Small intestine (tissue), 7 donors: ENCODE data around the gene NCK1. TPM values are rescaled to one million over a fixed set of nuclear protein-coding genes. Genes with fewer than 3 reads are reported as not detected.

Source experiments
- DNase-seq, 2 donors: peaks; one replicate each; pipeline versions ENCODE4 v3.0.0 to v3.0.0-alpha.2; 2013
- FAIRE-seq: peaks from 2 replicates; lab custom pipeline; 2012; peaks lifted over from hg19 to GRCh38; lab: Jason Lieb, UNC
- H3K27ac ChIP-seq, 3 donors: one replicate each; pipeline ENCODE4 v1.5.1; 2013; ENCODE audit warnings: low read length in 2 of 3, mild to moderate bottlenecking in 2 of 3, control low read depth in 1 of 3, inconsistent platforms in 1 of 3, low read depth in 1 of 3, moderate library complexity in 1 of 3
- H3K27me3 ChIP-seq, 3 donors: one replicate each; pipeline ENCODE4 v1.6.1; 2013; ENCODE audit warnings: low read length in 3 of 3, inconsistent platforms in 1 of 3; ENCODE audit not compliant: control insufficient read depth in 3 of 3, insufficient read depth in 3 of 3
- H3K36me3 ChIP-seq, 3 donors: one replicate each; pipeline ENCODE4 v1.6.1; 2013; ENCODE audit warnings: low read length in 3 of 3, inconsistent platforms in 1 of 3, low read depth in 1 of 3, mild to moderate bottlenecking in 1 of 3, moderate library complexity in 1 of 3; ENCODE audit not compliant: control insufficient read depth in 3 of 3, insufficient read depth in 2 of 3
- H3K4me1 ChIP-seq, 3 donors: one replicate each; pipeline ENCODE4 v1.6.1; 2013; ENCODE audit warnings: low read length in 2 of 3, inconsistent platforms in 1 of 3, low read depth in 1 of 3, mild to moderate bottlenecking in 1 of 3, moderate library complexity in 1 of 3; ENCODE audit not compliant: control insufficient read depth in 3 of 3, insufficient read depth in 2 of 3
- H3K4me3 ChIP-seq, 3 donors: one replicate each; pipeline ENCODE4 v1.5.1; 2013; ENCODE audit warnings: low read length in 3 of 3, control low read depth in 1 of 3, inconsistent platforms in 1 of 3, low read depth in 1 of 3, mild to moderate bottlenecking in 1 of 3, moderate library complexity in 1 of 3
- H3K9me3 ChIP-seq, 2 donors: one replicate each; pipeline ENCODE4 v1.6.1; 2013; ENCODE audit warnings: low read depth in 1 of 2, low read length in 1 of 2; ENCODE audit not compliant: control insufficient read depth in 2 of 2, insufficient read depth in 1 of 2
- WGBS, 3 donors: extraction: QIAGEN DNeasy Blood & Tissue Kit; methylation state at CpG; one replicate each; pipeline ENCODE4 v1.1.7; 2013; 5-methylcytosine and 5-hydroxymethylcytosine counted together
- polyA plus RNA-seq, 4 donors: library from polyadenylated mRNA; stranded (reverse) in 3 of 4; unstranded in 1 of 4; fragments of 200-250 nt in 3 of 4; fragments of 120-200 nt in 1 of 4; gene quantifications; one replicate each; pipeline versions ENCODE4 v1.2.1 to v1.2.3, GENCODE V29; 2013
- donor health status: healthy with polysubstance abuse.
- donor health status: control.
- donor health status: control.
- donor health status: Bipolar disorder and iron deficiency.
- donor health status: healthy.

NCK1 gene
- polyA plus RNA-seq, 4 donors: 8.9 to 28.4 (median 15.2) TPM

DNA sequence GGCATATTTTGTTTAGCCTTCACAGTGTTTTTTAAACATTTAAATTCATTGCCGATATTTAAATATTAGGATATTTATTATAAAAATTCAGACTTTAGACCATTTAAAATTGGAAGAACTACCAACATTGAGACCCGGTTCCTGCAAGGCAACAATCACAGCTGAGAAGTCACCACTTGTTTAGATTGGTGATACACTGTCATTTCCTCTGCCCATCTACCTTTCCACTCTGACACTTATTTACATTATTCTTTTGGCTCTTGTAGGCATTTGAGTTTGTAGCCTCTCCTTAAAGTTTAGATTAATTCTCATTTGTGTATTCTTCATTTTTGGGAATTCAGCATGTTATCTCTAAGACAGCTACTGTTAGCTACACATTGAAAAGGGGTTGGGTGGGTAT lies 85.5 kb downstream of the NCK1 start:
- Histone ChIP-seq H3K36me3 (peaks cover 0 to 3% (median 0%) of the 10 kb centered on the region in 3 donors), H3K4me1 (peaks cover 0 to 5% (median 0%) of the 10 kb centered on the region in 3 donors), H3K27ac (no peak overlapping the region), H3K9me3 (no peaks in the 10 kb centered on the region), H3K27me3 (no peaks in the 10 kb centered on the region), H3K4me3 (no peak overlapping the region)
- no peak for FAIRE-seq
- WGBS, 3 donors: 45 to 48% (median 47%) methylated on average over 2 of the region's 2 CpGs
- DNase-seq: no peak

DNA sequence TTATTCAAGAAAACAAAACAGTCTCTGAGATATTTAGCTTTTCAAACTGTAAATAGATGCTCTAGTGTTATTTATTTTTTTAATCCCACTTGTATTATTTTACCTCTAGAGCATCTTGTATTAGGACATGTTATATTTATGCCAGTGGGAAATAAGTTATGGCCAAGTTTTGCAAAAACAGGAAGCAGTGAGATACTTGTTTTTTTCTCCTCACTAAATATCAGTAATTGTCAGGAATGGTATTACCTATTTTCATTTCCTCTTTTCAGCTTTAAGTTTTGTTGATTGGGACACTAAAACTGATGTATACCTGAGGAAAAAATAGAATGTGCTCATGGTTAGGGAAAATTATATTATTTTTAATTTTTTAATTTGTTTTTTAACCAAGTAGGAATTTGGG lies 87.1 kb downstream of the NCK1 start:
- FAIRE-seq: no peak
- no peaks in the 10 kb centered on the region for H3K9me3 ChIP-seq
- no peaks in the 10 kb centered on the region for H3K4me1 ChIP-seq

DNA sequence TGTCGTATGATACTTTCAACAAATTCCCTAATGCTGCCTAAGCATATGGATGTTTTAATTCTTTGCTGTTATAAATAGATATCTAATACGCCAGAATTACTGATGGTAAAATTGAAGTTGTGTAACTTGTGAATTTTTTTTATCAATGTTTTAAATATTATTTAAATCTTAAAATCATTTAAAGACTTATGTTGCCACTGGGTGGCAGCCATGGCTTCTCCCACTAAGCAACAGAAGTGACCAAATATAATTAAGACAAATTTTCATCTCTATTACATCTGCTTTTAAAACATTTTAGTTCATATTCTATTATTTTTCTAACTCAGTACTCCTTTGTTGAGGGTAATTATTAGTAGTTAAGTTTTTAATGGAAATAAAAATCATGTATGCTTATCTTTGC lies 87.7 kb downstream of the NCK1 start:
- peaks cover 0 to under 1% (median 0%) of the 10 kb centered on the region in 3 donors for H3K4me1 ChIP-seq
- no peak overlapping the region for H3K4me3 ChIP-seq
- H3K27me3 ChIP-seq: no peaks in the 10 kb centered on the region
- 86 to 92% (median 87%) methylated on average over 2 of the region's 2 CpGs for WGBS, 3 donors
- H3K36me3 ChIP-seq: peaks cover 0 to 3% (median 0%) of the 10 kb centered on the region in 3 donors
- no peak for DNase-seq
- no peak overlapping the region for H3K27ac ChIP-seq
- no peaks in the 10 kb centered on the region for H3K9me3 ChIP-seq
- peak; percentile 23 for FAIRE-seq

More for the DNA sequence above, 87.1 kb downstream of the NCK1 start:
- H3K4me3 ChIP-seq: no peak overlapping the region
- DNase-seq: no peak
- peaks cover 0 to 3% (median 0%) of the 10 kb centered on the region in 3 donors for H3K36me3 ChIP-seq
- H3K27me3 ChIP-seq: no peaks in the 10 kb centered on the region
- H3K27ac ChIP-seq: no peak overlapping the region

DNA sequence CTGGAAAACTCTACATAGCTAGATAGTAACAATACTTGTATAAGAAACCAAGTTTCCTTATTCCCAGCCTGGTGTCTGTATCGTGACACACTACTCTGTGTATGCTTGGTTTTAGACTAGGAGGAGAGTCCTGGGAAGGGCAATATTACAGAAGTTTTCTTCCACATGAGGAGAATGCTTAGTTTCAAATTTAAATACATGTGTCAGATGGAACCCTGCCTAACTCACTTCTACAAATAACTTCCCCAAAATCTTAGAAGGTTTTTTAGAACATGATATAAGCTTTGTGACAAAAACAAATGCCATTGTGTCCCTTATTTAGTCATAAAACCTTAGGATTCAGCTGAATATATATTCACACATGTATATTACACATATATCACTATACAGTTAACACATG lies 88.6 kb downstream of the NCK1 start:
- H3K36me3 ChIP-seq: peaks cover 0 to 2% (median 0%) of the 10 kb centered on the region in 3 donors
- FAIRE-seq (no peak), DNase-seq (no peak)
- WGBS, 3 donors: 81 to 97% (median 92%) methylated on average over 1 of the region's 1 CpG
- H3K9me3 ChIP-seq: no peaks in the 10 kb centered on the region
- no peak overlapping the region for H3K4me3 ChIP-seq
- H3K4me1 ChIP-seq: peaks cover 0 to 8% (median 7%) of the 10 kb centered on the region in 3 donors
- H3K27ac ChIP-seq: no peak overlapping the region
- no peaks in the 10 kb centered on the region for H3K27me3 ChIP-seq

DNA sequence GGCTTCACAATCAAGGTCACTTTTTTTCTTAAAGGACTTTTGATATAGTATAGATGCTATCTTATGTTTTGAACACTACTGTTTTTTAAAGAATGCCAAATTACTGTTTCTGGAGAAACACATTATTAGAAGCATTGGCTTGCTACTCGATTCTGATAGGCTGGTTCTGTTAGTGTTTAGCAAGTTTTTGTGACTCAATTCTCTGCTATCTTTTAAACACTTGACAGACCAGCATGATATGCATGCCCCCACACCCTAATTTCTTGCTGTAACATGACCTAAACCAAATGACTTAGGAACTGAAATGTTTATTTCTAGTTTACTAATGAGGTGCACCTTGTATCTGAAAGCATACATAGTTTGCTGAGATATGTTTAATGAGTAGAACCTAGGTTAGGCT lies 90.3 kb downstream of the NCK1 start:
- 58 to 82% (median 79%) methylated on average over 1 of the region's 1 CpG for WGBS, 3 donors
- Histone ChIP-seq H3K9me3 (no peaks in the 10 kb centered on the region), H3K4me1 (peaks cover 0 to 18% (median 7%) of the 10 kb centered on the region in 3 donors), H3K36me3 (no peaks in the 10 kb centered on the region), H3K4me3 (no peak overlapping the region), H3K27me3 (no peaks in the 10 kb centered on the region), H3K27ac (no peak overlapping the region)
- DNase-seq (no peak), FAIRE-seq (no peak)

DNA sequence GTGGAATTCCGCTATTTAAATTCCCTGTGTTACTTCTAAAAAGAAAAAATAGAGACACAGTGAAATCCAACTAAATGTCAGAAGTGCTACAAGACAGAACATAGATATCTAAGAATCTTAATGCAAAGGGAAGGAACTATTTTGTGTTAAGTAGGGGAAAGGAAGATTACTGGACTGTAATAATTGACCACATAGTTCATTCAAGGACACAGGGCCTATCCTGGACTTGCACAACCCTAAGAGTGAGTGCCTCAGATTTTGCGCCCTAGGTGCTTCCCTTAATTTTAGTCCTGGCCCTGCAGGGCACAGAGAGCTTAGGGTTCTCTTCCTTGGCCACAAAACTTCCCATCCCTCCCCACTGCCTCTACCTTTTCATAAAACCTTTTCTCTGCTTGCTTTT lies 92.2 kb downstream of the NCK1 start:
- peaks cover 0 to 18% (median 7%) of the 10 kb centered on the region in 3 donors for H3K4me1 ChIP-seq
- WGBS, 3 donors: 86 to 97% (median 96%) methylated on average over 2 of the region's 2 CpGs
- no peak overlapping the region for H3K4me3 ChIP-seq
- no peak for DNase-seq
- no peaks in the 10 kb centered on the region for H3K9me3 ChIP-seq
- FAIRE-seq: no peak
- no peaks in the 10 kb centered on the region for H3K27me3 ChIP-seq
- no peak overlapping the region for H3K27ac ChIP-seq
- no peaks in the 10 kb centered on the region for H3K36me3 ChIP-seq

DNA sequence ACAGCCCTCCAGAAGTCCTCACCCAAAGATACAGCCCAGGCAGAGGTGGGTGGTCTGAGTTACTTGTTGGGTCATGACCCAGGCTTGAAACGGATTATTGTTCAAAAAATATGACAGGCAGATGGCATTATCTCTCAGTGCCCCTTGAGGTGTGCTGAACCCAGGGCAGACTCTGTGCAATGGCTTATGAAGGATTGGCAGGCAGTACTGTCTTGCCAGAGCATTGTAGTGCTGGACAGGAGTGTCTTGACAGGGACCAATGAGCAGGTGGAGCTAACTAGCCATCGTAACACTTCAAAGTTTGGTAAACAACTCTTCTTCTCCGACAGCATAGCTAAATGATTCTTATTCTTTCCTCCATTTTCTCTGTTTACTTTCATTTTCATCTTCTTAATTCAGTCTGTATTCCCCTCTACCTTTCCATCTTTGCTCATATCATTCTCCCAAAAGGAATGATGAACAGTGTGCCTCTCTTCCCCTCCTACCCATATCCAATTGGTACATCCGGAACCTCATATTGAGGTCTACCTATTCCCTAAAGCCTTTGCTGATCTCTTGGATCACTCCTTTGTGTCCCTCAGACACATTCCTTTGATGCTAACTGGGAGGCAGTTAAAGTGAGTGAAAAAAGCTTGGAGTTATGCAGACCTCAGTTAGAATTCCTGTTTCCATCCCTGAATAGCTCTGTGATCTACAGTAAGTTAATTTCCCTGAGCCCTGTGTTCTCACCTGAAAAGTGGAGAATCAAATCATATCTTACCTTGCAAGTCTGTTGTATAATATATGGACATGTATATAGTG lies 93.2 kb downstream of the NCK1 start:
- Histone ChIP-seq H3K27me3 (no peaks in the 10 kb centered on the region), H3K4me1 (peaks cover 0 to 18% (median 7%) of the 10 kb centered on the region in 3 donors), H3K9me3 (no peaks in the 10 kb centered on the region), H3K36me3 (no peaks in the 10 kb centered on the region), H3K27ac (peak overlapping the region; percentile 36 to 62 (median 37)), H3K4me3 (no peak overlapping the region)
- WGBS, 3 donors: 59 to 72% (median 69%) methylated on average over 4 of the region's 4 CpGs
- no peak for FAIRE-seq
- DNase-seq: peak in 1 of 2 donors; percentile 12

DNA sequence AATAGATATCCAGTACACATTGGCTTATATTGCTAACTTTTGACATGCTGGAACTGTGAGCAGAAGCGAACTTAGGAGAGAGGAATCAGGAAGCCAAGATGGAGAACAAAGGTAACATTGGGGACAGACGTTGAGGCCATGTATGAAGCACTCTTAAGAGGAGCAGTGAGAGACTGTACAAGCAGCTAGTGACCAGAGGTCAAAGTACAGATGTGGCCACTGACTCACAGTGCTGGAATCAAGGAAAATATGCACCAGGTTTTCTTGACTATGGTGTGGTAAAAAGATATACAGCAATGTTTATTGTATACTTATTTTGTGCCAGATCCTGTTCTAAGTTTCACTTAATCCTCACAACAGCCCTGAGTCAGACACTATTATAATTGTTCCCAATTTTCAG lies 93.8 kb downstream of the NCK1 start:
- Histone ChIP-seq H3K36me3 (no peaks in the 10 kb centered on the region), H3K27ac (peak overlapping the region in 2 of 3 donors; percentile 54 to 65), H3K4me1 (peaks cover 0 to 18% (median 7%) of the 10 kb centered on the region in 3 donors), H3K9me3 (no peaks in the 10 kb centered on the region), H3K27me3 (no peaks in the 10 kb centered on the region), H3K4me3 (no peak overlapping the region)
- 45 to 65% (median 48%) methylated on average over 2 of the region's 2 CpGs for WGBS, 3 donors
- FAIRE-seq (no peak), DNase-seq (peak; percentile 81 to 90)
